C4-2B (cell line): Measurements from ENCODE around the gene PPIB.
"Not testable (repeated sequence)": the region's sequence is repeated elsewhere in the genome, so short reads cannot be mapped to it uniquely, and the experiment has no call there.

Experiments used
- H3K27ac ChIP-seq: fragments of 450-650 bp; 2 replicates; pipeline ENCODE4 v1.5.1; 2017
- ZFX ChIP-seq: fragments of 450-650 bp; IDR thresholded peaks from 2 replicates; pipeline ENCODE4 v1.6.1; 2017
- TF ChIP-seq, protein P1 (sequence below): fragments of 450-650 bp; conservative IDR thresholded peaks from 2 replicates; pipeline ENCODE4 v1.5.1; 2017; ENCODE audit warnings: mild to moderate bottlenecking

The PPIB gene

DNA sequence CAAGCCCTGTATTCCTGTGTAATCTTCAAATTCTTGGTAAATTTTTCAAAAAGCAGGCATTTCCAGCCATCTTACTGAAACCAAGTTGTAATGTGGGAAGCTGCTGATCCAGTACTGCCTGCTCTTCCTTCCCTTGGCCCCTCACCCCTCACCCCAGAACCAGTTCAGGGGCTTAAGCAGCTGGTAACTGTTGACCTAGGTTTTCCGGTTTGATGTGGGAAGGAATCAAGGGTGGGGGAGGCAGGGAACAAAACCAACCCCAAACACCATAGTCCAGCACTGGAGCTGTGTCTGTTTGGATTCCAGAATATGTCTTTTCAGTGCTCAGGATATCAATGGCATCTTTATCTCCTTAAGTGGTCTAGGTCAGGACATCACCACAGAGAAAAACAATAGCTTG, 40.4 kb downstream of the PPIB start:
- TF ChIP-seq, protein P1, sequence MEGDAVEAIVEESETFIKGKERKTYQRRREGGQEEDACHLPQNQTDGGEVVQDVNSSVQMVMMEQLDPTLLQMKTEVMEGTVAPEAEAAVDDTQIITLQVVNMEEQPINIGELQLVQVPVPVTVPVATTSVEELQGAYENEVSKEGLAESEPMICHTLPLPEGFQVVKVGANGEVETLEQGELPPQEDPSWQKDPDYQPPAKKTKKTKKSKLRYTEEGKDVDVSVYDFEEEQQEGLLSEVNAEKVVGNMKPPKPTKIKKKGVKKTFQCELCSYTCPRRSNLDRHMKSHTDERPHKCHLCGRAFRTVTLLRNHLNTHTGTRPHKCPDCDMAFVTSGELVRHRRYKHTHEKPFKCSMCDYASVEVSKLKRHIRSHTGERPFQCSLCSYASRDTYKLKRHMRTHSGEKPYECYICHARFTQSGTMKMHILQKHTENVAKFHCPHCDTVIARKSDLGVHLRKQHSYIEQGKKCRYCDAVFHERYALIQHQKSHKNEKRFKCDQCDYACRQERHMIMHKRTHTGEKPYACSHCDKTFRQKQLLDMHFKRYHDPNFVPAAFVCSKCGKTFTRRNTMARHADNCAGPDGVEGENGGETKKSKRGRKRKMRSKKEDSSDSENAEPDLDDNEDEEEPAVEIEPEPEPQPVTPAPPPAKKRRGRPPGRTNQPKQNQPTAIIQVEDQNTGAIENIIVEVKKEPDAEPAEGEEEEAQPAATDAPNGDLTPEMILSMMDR: no peak
- no peak for TF ChIP-seq ZFX
- no peak overlapping the region for H3K27ac ChIP-seq

DNA sequence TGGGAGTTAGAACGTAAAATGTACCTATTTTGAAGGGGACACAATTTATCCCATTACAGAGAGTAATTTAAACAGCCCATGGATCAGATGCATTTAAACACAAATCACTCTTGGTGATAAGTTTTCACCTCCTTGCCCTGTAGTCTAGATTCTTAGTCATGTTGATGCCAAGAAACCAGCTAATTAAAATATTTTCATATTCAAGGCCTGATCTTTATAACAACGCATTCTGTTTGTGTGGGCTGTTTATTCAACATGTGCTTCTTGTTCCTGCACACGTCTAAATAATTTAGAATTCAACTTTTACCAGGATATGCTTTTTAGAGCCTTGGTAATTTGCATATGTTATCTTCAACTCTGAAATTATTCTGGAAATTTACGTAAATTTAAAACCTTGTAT, 41.2 kb downstream of the PPIB start:
- TF ChIP-seq, protein P1: no peak
- TF ChIP-seq ZFX: no peak
- no peak overlapping the region for H3K27ac ChIP-seq

DNA sequence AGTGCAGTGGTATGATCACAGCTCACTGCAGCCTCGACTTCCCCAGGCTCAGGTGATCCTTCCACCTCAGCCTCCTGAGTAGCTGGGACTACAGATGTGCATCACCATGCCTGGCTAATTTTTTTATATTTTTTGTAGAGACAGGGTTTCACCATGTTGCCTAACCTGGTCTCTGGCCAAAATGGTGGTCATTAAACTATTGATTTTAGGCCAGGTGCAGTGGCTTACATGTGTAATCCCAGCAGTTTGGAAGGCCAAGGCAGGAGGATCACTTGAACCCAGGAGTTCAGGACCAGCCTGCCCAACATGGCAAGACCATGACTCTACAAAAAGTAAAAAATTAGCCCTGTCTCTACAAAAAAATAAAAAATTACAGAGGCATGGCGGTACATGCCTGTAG, 42.5 kb downstream of the PPIB start:
- H3K27ac ChIP-seq: not testable (repeated sequence)

DNA sequence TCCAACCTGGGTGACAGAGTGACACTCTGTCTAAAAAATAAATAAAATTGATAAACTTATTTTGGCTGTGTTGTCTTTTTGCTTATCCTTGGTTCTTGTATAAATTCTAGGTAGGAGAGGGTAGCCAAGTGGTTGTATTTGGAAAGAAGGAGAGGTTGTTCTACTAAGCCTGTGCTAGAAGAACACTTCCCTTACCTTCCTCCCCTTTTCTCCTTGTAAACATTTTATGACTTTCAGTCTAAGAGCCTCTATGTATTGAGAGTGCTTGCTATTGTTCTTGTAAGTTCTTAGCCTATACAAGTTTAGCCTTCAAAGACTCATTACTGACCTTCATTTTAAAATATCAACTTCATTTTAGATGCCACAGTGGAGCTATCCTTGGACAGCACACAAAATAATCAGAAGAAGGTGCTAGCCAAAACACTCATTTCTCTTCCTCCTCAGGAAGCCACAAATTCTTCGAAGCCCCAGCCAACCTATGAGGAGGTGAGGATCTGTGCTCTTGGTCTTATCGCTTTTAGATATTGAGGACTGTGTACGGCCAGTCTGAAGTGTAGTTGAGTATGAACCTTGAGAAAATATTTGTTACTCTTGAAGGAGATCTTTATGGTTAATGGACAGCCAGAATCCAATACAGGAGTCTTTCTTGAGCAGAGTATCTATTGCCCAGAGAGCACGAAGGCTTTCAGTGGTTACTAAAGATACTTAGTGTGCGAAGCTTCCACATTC, 44.9 kb downstream of the PPIB start:
- TF ChIP-seq, protein P1: no peak
- TF ChIP-seq ZFX: no peak
- no peak overlapping the region for H3K27ac ChIP-seq

DNA sequence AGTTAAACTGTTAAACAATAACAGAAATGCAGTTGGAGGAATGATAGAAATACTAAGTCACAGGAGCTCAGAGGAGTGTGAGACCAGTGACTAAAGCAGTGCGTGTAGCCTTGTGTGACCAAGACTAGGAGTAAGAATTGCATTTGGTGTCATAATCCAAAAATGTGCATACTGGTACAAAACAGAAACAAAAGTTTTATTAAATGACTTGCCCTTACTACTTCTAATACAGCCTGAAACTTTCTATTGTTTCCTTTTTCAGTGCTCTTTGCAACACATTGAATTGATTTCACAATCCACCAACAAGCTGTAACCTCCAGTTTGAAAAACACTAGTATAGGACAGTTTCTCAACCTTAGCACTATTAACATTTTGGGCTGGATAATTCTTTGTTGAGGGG, 49.9 kb downstream of the PPIB start:
- H3K27ac ChIP-seq: no peak overlapping the region
- TF ChIP-seq, protein P1: no peak

DNA sequence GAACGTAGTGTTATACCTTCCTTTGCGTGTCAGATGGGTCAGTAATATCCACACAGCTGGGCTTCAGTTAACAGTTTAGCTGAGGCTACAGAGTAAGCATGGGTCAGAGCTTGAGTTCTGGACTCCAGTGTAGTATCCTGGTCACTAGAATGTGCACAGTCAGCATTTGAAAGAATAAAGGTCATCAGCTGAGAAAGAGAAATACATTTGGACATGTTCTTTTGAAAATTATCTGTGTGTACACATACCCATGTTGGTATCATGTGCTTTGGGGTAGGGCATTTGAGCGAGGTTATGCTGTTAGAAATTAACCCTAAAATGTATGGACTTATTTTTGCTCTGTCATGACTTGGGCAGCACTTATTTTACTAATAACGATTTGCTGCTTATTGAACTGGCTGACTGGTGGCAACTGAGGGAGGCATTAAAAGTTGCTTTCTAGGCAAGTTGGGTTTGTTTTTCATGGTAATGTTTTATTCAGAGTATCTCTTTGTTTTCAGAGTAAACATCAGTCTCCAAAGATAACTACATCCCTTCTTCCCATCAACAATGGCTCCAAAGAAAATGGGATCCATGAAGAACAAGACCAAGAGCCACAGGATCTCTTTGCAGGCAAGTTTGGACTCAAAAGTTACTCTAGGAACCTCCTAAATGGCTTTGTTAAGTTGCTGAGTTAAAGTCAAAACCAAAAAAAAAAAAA, 50.6 kb downstream of the PPIB start:
- no peak for TF ChIP-seq ZFX
- TF ChIP-seq, protein P1: no peak
- H3K27ac ChIP-seq: no peak overlapping the region

DNA sequence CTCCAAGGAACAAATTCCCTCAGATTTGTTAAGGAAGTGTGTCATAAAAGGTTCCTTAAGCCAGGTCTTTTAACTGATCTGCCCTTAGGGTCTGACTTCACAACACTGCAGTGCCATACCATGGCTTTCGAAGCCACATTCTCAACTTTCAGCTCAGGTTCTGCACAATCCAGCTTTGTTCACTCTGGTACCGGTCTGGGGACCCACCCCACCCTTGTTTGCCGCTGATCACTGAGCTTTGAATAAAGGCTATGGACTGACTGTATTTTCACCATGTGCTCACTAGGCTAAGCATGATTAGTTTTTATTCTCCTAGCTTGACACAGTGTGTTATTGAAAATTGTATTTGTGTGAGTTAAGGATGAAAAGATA, 51.2 kb downstream of the PPIB start:
- TF ChIP-seq, protein P1: no peak
- TF ChIP-seq ZFX: no peak
- H3K27ac ChIP-seq: no peak overlapping the region
